PC-9 (cell line): ENCODE results near the gene R3HDM1.

Experiments
- CTCF ChIP-seq: fragments of 200-600 bp; sonication (generic); conservative IDR thresholded peaks from 2 replicates; pipeline ENCODE4 v1.6.1; 2017; ENCODE audit warnings: mixed run types, antibody characterized with exemption, mild to moderate bottlenecking, moderate library complexity
- EZH2 ChIP-seq: fragments of 200-600 bp; sonication (generic); IDR thresholded peaks from 2 replicates; pipeline ENCODE4 v1.8.0; 2017; ENCODE audit warnings: antibody characterized with exemption, low read depth

DNA sequence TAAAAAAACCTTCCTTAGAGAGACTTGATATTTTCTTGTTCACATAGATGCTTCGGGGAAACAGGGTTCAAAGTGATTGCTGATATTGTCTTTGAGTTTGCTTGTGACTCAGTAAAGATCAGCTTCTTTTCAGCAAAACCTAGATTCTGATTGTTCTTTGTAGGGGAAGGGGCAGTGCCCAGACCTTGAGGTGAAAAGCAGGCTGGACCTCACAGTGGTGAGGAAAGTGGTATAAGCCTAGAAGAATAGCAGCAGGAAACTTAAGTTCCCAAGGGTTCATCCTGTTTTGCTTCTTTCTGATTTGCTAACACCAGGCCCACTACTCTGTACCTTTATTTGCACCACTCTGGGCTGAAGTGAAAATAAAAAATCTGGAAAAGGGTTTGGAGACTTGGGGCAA, 231.2 kb downstream of the R3HDM1 start:
- no peak for TF ChIP-seq CTCF
- TF ChIP-seq EZH2 = no peak
